DOHH2 (cell line): ENCODE results near the gene RHOBTB3.

Source experiments
- CTCF ChIP-seq: fragments of 200-600 bp; sonication (generic); IDR thresholded peaks from one replicate; pipeline ENCODE4 v1.5.1; 2014; ENCODE audit warnings: antibody characterized with exemption, mild to moderate bottlenecking, low read depth, low read length; ENCODE audit not compliant: poor library complexity, severe bottlenecking
- EZH2phosphoT487 ChIP-seq: fragments of 200-600 bp; sonication (generic); IDR thresholded peaks from 2 replicates; pipeline ENCODE4 v1.6.1; 2017; ENCODE audit warnings: borderline replicate concordance, mild to moderate bottlenecking, antibody characterized with exemption, low read length, moderate library complexity, mixed read lengths

GRCh38 chr5:95726811-95727763 is 4.0 kb upstream of the RHOBTB3 start:
- TF ChIP-seq CTCF (no peak), EZH2phosphoT487 (no peak)
